ENCODE measurements around the gene EMC1. TPM values are rescaled to one million over a fixed set of nuclear protein-coding genes. Genes with fewer than 3 reads are reported as not detected.
"Not testable (repeated sequence)": the region's sequence is repeated elsewhere in the genome, so short reads cannot be mapped to it uniquely, and the experiment has no call there.

EMC1 gene
- total RNA-seq, 2 donors from 2014 or later: 39.3 to 63.0 TPM

- Histone ChIP-seq H3K27me3 (replicated peaks; ENCODE audit: insufficient read depth) (no peaks in the 10 kb centered on the region), H3K4me1 (ENCODE audit: control insufficient read depth in 1 of 2, low read depth in 2 of 2) (no peaks in the 10 kb centered on the region), H3K36me3 (peaks cover 80% of the 10 kb centered on the region), H3K27ac (no peak overlapping the region), H3K4me3 (no peak overlapping the region), H3K9me3 (no peaks in the 10 kb centered on the region)
- no peak for ATAC-seq (ENCODE audit: insufficient number of reproducible peaks, low FRiP score, low read depth)
- DNase-seq (ENCODE audit: low spot score): no peak
- no peak for TF ChIP-seq CTCF (IDR thresholded peaks at IDR 0.05)
Observed at GRCh38 chr1:19234224-19234623, 17.1 kb downstream of the EMC1 start.

- Histone ChIP-seq H3K27ac (no peak overlapping the region), H3K9me3 (no peaks in the 10 kb centered on the region), H3K4me1 (ENCODE audit: control insufficient read depth in 1 of 2, low read depth in 2 of 2) (no peaks in the 10 kb centered on the region), H3K4me3 (no peak overlapping the region), H3K27me3 (replicated peaks; ENCODE audit: insufficient read depth) (no peaks in the 10 kb centered on the region), H3K36me3 (peaks cover 65% of the 10 kb centered on the region)
- DNase-seq (ENCODE audit: low spot score) (no peak), ATAC-seq (ENCODE audit: insufficient number of reproducible peaks, low FRiP score, low read depth) (no peak)
- no peak for TF ChIP-seq CTCF (IDR thresholded peaks at IDR 0.05)
Observed at GRCh38 chr1:19232524-19232846, 18.8 kb downstream of the EMC1 start.

- H3K4me1 ChIP-seq (ENCODE audit: control insufficient read depth in 1 of 2, low read depth in 2 of 2); H3K27me3 ChIP-seq (replicated peaks; ENCODE audit: insufficient read depth); H3K27ac ChIP-seq; H3K9me3 ChIP-seq; H3K4me3 ChIP-seq; ATAC-seq (ENCODE audit: insufficient number of reproducible peaks, low FRiP score, low read depth); DNase-seq (ENCODE audit: low spot score): not testable (repeated sequence)
- H3K36me3 ChIP-seq: peaks cover 69% of the 10 kb centered on the region
Observed at GRCh38 chr1:19231736-19232523, 19.4 kb downstream of the EMC1 start.

- DNase-seq (ENCODE audit: low spot score) (no peak), ATAC-seq (ENCODE audit: insufficient number of reproducible peaks, low FRiP score, low read depth) (no peak)
- no peaks in the 10 kb centered on the region for H3K4me1 ChIP-seq (ENCODE audit: control insufficient read depth in 1 of 2, low read depth in 2 of 2)
- peaks cover 67% of the 10 kb centered on the region for H3K36me3 ChIP-seq
- no peak overlapping the region for H3K4me3 ChIP-seq
- no peak for TF ChIP-seq CTCF (IDR thresholded peaks at IDR 0.05)
- no peaks in the 10 kb centered on the region for H3K27me3 ChIP-seq (replicated peaks; ENCODE audit: insufficient read depth)
- H3K27ac ChIP-seq: no peak overlapping the region
- no peaks in the 10 kb centered on the region for H3K9me3 ChIP-seq
Observed at GRCh38 chr1:19229828-19230325, 21.4 kb downstream of the EMC1 start.

- DNase-seq (ENCODE audit: low spot score) (no peak), ATAC-seq (ENCODE audit: insufficient number of reproducible peaks, low FRiP score, low read depth) (no peak)
- no peak for TF ChIP-seq CTCF (IDR thresholded peaks at IDR 0.05)
- Histone ChIP-seq H3K4me1 (ENCODE audit: control insufficient read depth in 1 of 2, low read depth in 2 of 2) (no peaks in the 10 kb centered on the region), H3K9me3 (no peaks in the 10 kb centered on the region), H3K36me3 (peaks cover 66% of the 10 kb centered on the region), H3K27me3 (replicated peaks; ENCODE audit: insufficient read depth) (no peaks in the 10 kb centered on the region), H3K4me3 (no peak overlapping the region), H3K27ac (no peak overlapping the region)
Observed at GRCh38 chr1:19229229-19229628, 22.1 kb downstream of the EMC1 start.
